DMS114 treated with DMSO at 0.1 percent for 48 hours (cell line): ENCODE data around the gene A1BG.

Experiments used
- DNase-seq: peaks from one replicate; lab custom pipeline; 2025; ENCODE audit not compliant: unreplicated experiment; lab: John Stamatoyannopoulos, UW

Gene A1BG

DNA sequence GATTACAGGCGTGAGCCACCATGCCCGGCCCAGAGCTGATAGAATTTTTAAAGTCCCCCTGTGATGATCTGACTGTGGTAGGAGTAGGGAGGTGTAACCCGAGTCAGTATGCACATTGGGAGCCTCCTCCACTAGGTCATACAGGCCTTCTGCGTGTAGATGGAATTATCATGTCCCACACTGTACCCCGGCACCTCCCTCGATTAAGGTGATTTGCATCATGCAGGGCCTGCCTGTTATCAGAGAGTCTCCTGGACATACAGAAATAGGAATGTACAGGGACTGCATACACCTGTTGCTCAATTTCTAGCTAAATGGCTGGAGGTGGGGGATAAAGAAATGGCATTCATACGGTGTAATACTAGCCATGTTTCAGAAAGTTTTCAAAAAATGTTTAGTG is 49.0 kb downstream of the A1BG start:
- DNase-seq = no peak

- DNase-seq = no peak
These were observed 52.7 kb downstream of the A1BG start for GRCh38 chr19:58300620-58301019.

- no peak for DNase-seq
These were observed 57.2 kb downstream of the A1BG start for GRCh38 chr19:58296104-58296503.
